GM12878 (cell line): ENCODE measurements around the gene CARMIL3. TPM values are rescaled to one million over a fixed set of nuclear protein-coding genes. Genes with fewer than 3 reads are reported as not detected.

Experiments used
- ATAC-seq: fragments of 200-7000 bp; cut with Tn5 transposase; 3 replicates; pipeline ENCODE4 v1.9.1; 2020; ENCODE audit warnings: mild to moderate bottlenecking, moderate library complexity
- BruUV-seq: library from RNA; stranded (reverse); fragments of 400-500 nt; replicated peaks from 2 replicates; lab custom pipeline; 2021; lab: Mats Ljungman, UMichigan
- CTCF ChIA-PET: fragments of 300-600 bp; sonication (Branson Sonifier 250); formaldehyde crosslinking; extraction: SDS; loops from one replicate; lab custom pipeline; 2021; ENCODE audit warnings: inconsistent platforms; lab: Yijun Ruan, JAX
- POLR2A ChIA-PET: fragments of 350-600 bp; formaldehyde crosslinking; extraction: SDS; loops from one replicate; lab custom pipeline; 2021; ENCODE audit warnings: inconsistent platforms; lab: Charles Lee
- RAD21 ChIA-PET: fragments of 300-600 bp; sonication (Branson Sonifier 250); formaldehyde crosslinking; loops from one replicate; lab custom pipeline; 2023; ENCODE audit warnings: antibody characterized with exemption; ENCODE audit not compliant: unreplicated experiment; lab: Charles Lee
- SMC1A ChIA-PET: fragments of 300-600 bp; sonication (Branson Sonifier 250); formaldehyde crosslinking; loops from one replicate; lab custom pipeline; 2023; ENCODE audit not compliant: unreplicated experiment, uncharacterized antibody; lab: Charles Lee
- DNase-seq: peaks from one replicate; pipeline ENCODE4 v3.0.0-alpha.2; 2011; ENCODE audit warnings: low read depth, low spot score
- FAIRE-seq: peaks from 3 replicates; lab custom pipeline; 2011; peaks lifted over from hg19 to GRCh38; lab: Jason Lieb, UNC
- H2AFZ ChIP-seq: 2 replicates; pipeline ENCODE4 v1.6.0; 2011; ENCODE audit warnings: low read depth, low read length, control low read depth; ENCODE audit not compliant: control insufficient read depth
- H3K27ac ChIP-seq: 2 replicates; pipeline ENCODE4 v1.5.1; 2011; ENCODE audit warnings: control low read depth; ENCODE audit not compliant: control insufficient read depth, insufficient read depth
- H3K27me3 ChIP-seq, 2 experiments: replicated peaks in 1 of 2; 2 replicates each; pipeline versions ENCODE4 v1.6.0 to v1.6.1; 2011; ENCODE audit warnings: low read length in 1 of 2; ENCODE audit not compliant: control insufficient read depth in 2 of 2, insufficient read depth in 2 of 2
- H3K36me3 ChIP-seq, 2 experiments: 2 replicates each; pipeline ENCODE4 v1.5.1; 2011; ENCODE audit warnings: low read length in 1 of 2; ENCODE audit not compliant: control insufficient read depth in 2 of 2, insufficient read depth in 2 of 2
- H3K4me1 ChIP-seq: 2 replicates; pipeline ENCODE4 v1.6.1; 2011; ENCODE audit warnings: mild to moderate bottlenecking, low read length, moderate library complexity, mixed read lengths; ENCODE audit not compliant: control insufficient read depth, insufficient read depth
- H3K4me2 ChIP-seq: 2 replicates; pipeline ENCODE4 v1.6.0; 2011; ENCODE audit warnings: control low read depth; ENCODE audit not compliant: control insufficient read depth, insufficient read depth
- H3K4me3 ChIP-seq: fragments of 200-600 bp; sonication (generic); 2 replicates; pipeline ENCODE4 v1.5.1; 2016
- H3K79me2 ChIP-seq: 2 replicates; pipeline ENCODE4 v1.6.0; 2011; ENCODE audit warnings: low read length; ENCODE audit not compliant: control insufficient read depth, insufficient read depth
- H3K9ac ChIP-seq: 2 replicates; pipeline ENCODE4 v1.8.0; 2011; ENCODE audit warnings: low read length, control low read depth, mixed read lengths; ENCODE audit not compliant: control insufficient read depth, insufficient read depth
- H3K9me3 ChIP-seq: replicated peaks from 3 replicates; pipeline ENCODE4 v1.5.1; 2011; ENCODE audit warnings: mild to moderate bottlenecking, low read length; ENCODE audit not compliant: control insufficient read depth, insufficient read depth
- H4K20me1 ChIP-seq: 2 replicates; pipeline ENCODE4 v1.6.0; 2011; ENCODE audit not compliant: control insufficient read depth, insufficient read depth
- ATF3 ChIP-seq: IDR thresholded peaks from 2 replicates; pipeline ENCODE4 v1.6.1; 2011; ENCODE audit warnings: low read depth, mild to moderate bottlenecking, low read length, moderate library complexity, borderline replicate concordance; ENCODE audit errors: extremely low read depth
- CHD1 ChIP-seq: IDR thresholded peaks from 2 replicates; pipeline ENCODE4 v1.6.1; 2012; ENCODE audit warnings: low read depth, low read length, improper control_type of control experiment
- CTCF ChIP-seq, 3 experiments: IDR thresholded peaks in 2 of 3; conservative IDR thresholded peaks in 1 of 3; 2 replicates each; pipeline ENCODE4 v1.5.1; 2011; ENCODE audit warnings: low read depth in 3 of 3, low read length in 3 of 3, mild to moderate bottlenecking in 3 of 3, control low read depth in 2 of 3, moderate library complexity in 2 of 3, inconsistent platforms in 1 of 3, mixed read lengths in 1 of 3; ENCODE audit not compliant: control insufficient read depth in 2 of 3, insufficient read depth in 1 of 3; ENCODE audit errors: extremely low read depth in 1 of 3
- ELK1 ChIP-seq: IDR thresholded peaks from 2 replicates; pipeline ENCODE4 v1.6.1; 2012; ENCODE audit warnings: low read depth, low read length, improper control_type of control experiment
- FOXK2 ChIP-seq: fragments of 450-650 bp; IDR thresholded peaks from 2 replicates; pipeline ENCODE4 v1.6.1; 2017; ENCODE audit warnings: mild to moderate bottlenecking, moderate library complexity
- IRF5 ChIP-seq: fragments of 450-650 bp; IDR thresholded peaks from 2 replicates; pipeline ENCODE4 v1.6.1; 2017; ENCODE audit warnings: borderline replicate concordance
- MYB ChIP-seq: fragments of 150-350 bp; IDR thresholded peaks from 2 replicates; pipeline ENCODE4 v1.6.1; 2014; ENCODE audit warnings: mild to moderate bottlenecking, low read depth, low read length, borderline replicate concordance
- RUNX3 ChIP-seq: IDR thresholded peaks from 2 replicates; pipeline ENCODE4 v1.6.1; 2012; ENCODE audit warnings: low read length, inconsistent platforms
- SPI1 ChIP-seq: IDR thresholded peaks from 2 replicates; pipeline ENCODE4 v1.6.1; 2011; ENCODE audit warnings: low read depth, mild to moderate bottlenecking, low read length, moderate library complexity, borderline replicate concordance; ENCODE audit not compliant: insufficient read depth
- ZNF384 ChIP-seq: IDR thresholded peaks from 2 replicates; pipeline ENCODE4 v1.6.1; 2012; ENCODE audit warnings: low read depth, mild to moderate bottlenecking, low read length, improper control_type of control experiment, borderline replicate concordance
- ZSCAN29 ChIP-seq: fragments of 450-650 bp; IDR thresholded peaks from 2 replicates; pipeline ENCODE4 v1.6.1; 2017; ENCODE audit warnings: mild to moderate bottlenecking, moderate library complexity
- WGBS: methylation state at CpG from one replicate; pipeline ENCODE4 v1.1.6; 2016; ENCODE audit warnings: low lambda C conversion rate; ENCODE audit not compliant: insufficient replicate concordance, insufficient coverage; ENCODE audit errors: missing lambda C conversion rate; 5-methylcytosine and 5-hydroxymethylcytosine counted together
- in situ Hi-C: fragments of 300-500 bp; cut with MboI; formaldehyde crosslinking; loops from 9 replicates; pipeline ENCODE4 v1.14.3; 2018; ENCODE audit warnings: mixed read lengths
- intact Hi-C: fragments of 100-400 bp; cut with micrococcal nuclease; formaldehyde crosslinking; loops from one replicate; pipeline ENCODE4 v1.14.2; 2022; ENCODE audit not compliant: unreplicated experiment
- polyA plus RNA-seq, 11 experiments: library from polyadenylated mRNA; depleted of rRNA in 4 of 11; unstranded in 6 of 11; stranded (reverse) in 5 of 11; fragments of >200 nt; fragmentation: Nextera tagmentation in 4 of 11; fragmentation: Illumina TruSeq in 1 of 11; extraction: Ambion mirVana in 4 of 11; extraction: Trizol in 1 of 11; gene quantifications; 1 replicate in 1 of 11; 2 replicates in 10 of 11; pipeline versions ENCODE4 v1.2.1 to v1.2.3, GENCODE V29; 2011 to 2016; ENCODE audit warnings: inconsistent platforms in 2 of 11, missing spikeins in 2 of 11, low read depth in 1 of 11
- total RNA-seq, 4 experiments: library from RNA; depleted of rRNA in 3 of 4; stranded (reverse); fragments of >200 nt in 3 of 4; fragmentation: Illumina TruSeq in 1 of 4; extraction: Trizol in 1 of 4; gene quantifications; 2 replicates each; pipeline versions ENCODE4 v1.2.1 to v1.2.3, GENCODE V29; 2013 to 2021

The CARMIL3 gene
- total and polyA plus RNA-seq, 10 of the 15 experiments (the other 5 are each of a cell fraction or from before 2014, with no cell fraction given) = 0.09 to 0.32 (median 0.25) TPM; not detected in 3

GRCh38 chr14:24106672-24107271 is 55.0 kb downstream of the CARMIL3 start:
- H3K9me3 ChIP-seq = no peaks in the 10 kb centered on the region
- SMC1A ChIA-PET = interaction anchor here (1.2 to 9.6 kb wide), 8 partner anchors 10 to 64 kb away, joined by 3 to 195 read pairs (median 16); partner anchors contain the start of genes IRF9, PCK2 and PSME1
- intact Hi-C loops = no loop called here
- DNase-seq = no peak
- in situ Hi-C loops = loop anchor here (25.0 kb wide), 1 partner anchor 794 kb away; the partner anchor contains the start of genes BCL2L2, PABPN1 and PPP1R3E
- TF ChIP-seq ELK1 (no peak), ATF3 (no peak), CTCF (IDR thresholded peaks at IDR 0.05 in 2 of 3, conservative IDR thresholded peaks at IDR 0.05 in 1 of 3; ENCODE audit: control insufficient read depth in 2 of 3, extremely low read depth in 1 of 3, insufficient read depth in 1 of 3, low read depth in 3 of 3, low read length in 3 of 3) (no peak), SPI1 (no peak), FOXK2 (no peak), CHD1 (no peak), IRF5 (no peak), ZSCAN29 (no peak), RUNX3 (no peak), ZNF384 (no peak), MYB (no peak)
- no peaks in the 10 kb centered on the region for H4K20me1 ChIP-seq
- RAD21 ChIA-PET = interaction anchor here (0.8 to 6.9 kb wide), 5 partner anchors 13 to 54 kb away, joined by 3 to 153 read pairs (median 17); partner anchors contain the start of genes IRF9 and PCK2
- H3K36me3 ChIP-seq = peaks cover 0 to 7% of the 10 kb centered on the region in 2 experiments; a peak in 2 of 4 replicates
- CTCF ChIA-PET = interaction anchor here (0.9 to 11.3 kb wide), 10 partner anchors 13 to 192 kb away, joined by 3 to 294 read pairs (median 16); partner anchors contain the start of genes DHRS1, IRF9, NOP9 and PCK2
- POLR2A ChIA-PET = interaction anchor here (0.6 to 5.8 kb wide), 6 partner anchors 12 to 473 kb away, joined by 3 to 90 read pairs (median 4); partner anchors contain the start of genes IRF9 and PCK2
- WGBS = 95% methylated on average over 4 of the region's 4 CpGs
- H3K4me3 ChIP-seq = no peak overlapping the region
- BruUV-seq = no TSS peak
- FAIRE-seq = no peak
- H3K4me2 ChIP-seq = no peak overlapping the region
- peaks cover 7% of the 10 kb centered on the region for H3K4me1 ChIP-seq
- no peak overlapping the region for H3K27ac ChIP-seq
- ATAC-seq = no peak
- no peak overlapping the region for H3K9ac ChIP-seq
- no peaks in the 10 kb centered on the region for H3K79me2 ChIP-seq
- H3K27me3 ChIP-seq = no peaks in the 10 kb centered on the region
- no peak overlapping the region for H2AFZ ChIP-seq
